T-helper 1 cell treated with Interleukin-12 subunit alpha and Interleukin-12 subunit beta and Interleukin-4 antibody, amounts not matched to agents 30 ng/mL and 1 ng/mL, for 36 hours (primary cell): ENCODE measurements around the gene RGS14. TPM values are rescaled to one million over a fixed set of nuclear protein-coding genes. Genes with fewer than 3 reads are reported as not detected.
"Not testable (repeated sequence)": the region's sequence is repeated elsewhere in the genome, so short reads cannot be mapped to it uniquely, and the experiment has no call there.

Experiments used
- intact Hi-C: fragments of 100-400 bp; cut with micrococcal nuclease; formaldehyde crosslinking; loops from one replicate; pipeline ENCODE4 v1.15.1; 2024
- total RNA-seq: library from RNA; stranded (reverse); gene quantifications from 2 replicates; pipeline ENCODE4 v1.2.3, GENCODE V29; 2022

The RGS14 gene
- total RNA-seq, 1 donor from 2014 or later, result 90.9 TPM

DNA sequence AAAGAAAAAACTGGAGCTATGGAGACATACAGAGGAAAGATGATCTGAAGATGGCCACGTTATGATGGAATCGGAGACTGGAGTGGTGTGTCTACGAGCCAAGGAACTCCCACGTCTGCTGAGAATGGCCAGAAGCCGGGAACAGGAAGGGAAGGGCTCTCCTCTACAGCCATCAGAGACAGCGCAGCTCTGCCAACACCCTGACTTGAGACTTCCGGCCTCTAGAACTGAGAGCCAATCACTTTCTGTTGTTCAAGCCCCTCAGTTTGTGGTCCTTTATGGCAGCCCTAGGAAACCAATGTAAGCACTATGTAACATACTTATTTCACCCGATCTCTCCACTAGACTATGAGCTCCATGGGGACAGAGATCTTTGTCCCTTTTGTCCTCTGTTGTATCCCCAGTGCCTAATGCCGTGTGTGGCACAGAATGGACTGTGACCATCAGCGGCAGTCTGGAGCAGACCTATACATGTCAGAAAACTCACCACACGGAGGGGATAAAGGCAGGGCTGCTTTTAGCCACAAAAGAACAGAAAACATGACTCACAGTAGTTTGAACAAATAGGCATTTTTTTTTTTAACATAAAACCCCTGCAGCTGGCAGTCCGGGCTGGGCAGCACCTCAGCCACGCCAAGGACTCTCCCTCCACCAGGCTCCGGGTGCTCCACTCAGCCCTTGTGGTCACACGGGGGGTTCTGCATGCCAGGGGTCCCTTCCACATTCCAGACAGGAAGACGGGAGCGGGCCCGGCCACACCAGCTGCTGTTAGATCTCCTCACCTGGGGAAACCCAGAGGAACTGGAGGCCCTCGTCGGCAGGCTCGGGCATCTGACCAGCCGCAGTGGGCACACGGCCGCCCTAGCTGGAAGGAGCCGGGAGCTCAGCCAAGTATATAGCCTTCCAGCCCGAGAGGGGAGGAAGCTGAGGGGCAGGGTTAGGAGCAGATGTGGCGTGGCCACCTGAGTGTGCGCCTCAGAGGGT lies 29.9 kb upstream of the RGS14 start:
- intact Hi-C loops, result no loop called here

DNA sequence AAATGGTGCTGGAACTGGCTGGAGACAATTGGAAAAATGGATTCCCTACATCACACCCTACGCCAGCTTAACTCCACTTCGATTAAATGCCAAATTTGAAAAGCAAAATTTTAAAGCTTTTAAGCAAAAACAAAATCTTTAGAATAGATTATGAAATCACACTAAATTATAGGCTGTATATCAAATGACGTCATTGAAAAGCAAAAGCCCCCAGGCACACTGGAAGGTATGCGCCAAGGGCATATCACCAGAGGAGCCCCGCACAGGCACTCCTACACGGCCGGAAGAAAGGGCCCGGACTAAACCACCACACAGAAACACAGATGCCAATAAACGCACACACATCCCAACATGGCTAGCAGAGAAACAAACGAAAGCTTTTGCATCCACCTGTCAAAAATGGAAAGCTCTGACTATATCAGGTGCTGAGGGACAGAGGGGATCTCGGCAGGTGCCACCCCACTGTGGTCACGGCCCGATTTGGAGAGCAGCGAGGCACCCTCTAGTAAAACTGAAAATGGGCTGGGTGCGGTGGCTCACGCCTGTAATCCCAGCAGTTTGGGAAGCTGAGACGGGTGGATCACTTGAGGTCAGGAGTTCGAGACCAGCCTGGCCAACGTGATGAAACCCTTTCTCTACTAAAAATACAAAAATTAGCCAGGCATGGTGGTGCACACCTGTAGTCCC lies 29.0 kb upstream of the RGS14 start:
- intact Hi-C loops, result no loop called here

DNA sequence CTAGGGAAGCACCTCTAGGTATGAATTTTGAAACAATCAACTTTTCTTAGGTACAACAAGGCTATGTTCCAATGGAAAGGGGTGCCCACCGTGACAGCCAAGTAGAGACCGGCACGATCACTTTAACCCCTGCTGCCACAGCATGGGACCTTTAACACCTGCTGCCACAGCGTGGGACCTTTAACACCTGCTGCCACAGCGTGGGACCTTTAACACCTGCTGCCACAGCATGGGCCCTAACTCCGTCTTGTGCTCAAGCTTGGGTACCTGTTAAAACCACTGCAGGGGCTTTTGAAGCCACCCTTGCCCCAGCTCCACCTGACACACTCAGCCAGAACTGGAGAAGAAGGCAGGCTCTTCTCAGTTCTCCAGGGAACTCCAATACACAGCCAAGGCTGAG lies 27.8 kb upstream of the RGS14 start:
- intact Hi-C loops, result no loop called here

DNA sequence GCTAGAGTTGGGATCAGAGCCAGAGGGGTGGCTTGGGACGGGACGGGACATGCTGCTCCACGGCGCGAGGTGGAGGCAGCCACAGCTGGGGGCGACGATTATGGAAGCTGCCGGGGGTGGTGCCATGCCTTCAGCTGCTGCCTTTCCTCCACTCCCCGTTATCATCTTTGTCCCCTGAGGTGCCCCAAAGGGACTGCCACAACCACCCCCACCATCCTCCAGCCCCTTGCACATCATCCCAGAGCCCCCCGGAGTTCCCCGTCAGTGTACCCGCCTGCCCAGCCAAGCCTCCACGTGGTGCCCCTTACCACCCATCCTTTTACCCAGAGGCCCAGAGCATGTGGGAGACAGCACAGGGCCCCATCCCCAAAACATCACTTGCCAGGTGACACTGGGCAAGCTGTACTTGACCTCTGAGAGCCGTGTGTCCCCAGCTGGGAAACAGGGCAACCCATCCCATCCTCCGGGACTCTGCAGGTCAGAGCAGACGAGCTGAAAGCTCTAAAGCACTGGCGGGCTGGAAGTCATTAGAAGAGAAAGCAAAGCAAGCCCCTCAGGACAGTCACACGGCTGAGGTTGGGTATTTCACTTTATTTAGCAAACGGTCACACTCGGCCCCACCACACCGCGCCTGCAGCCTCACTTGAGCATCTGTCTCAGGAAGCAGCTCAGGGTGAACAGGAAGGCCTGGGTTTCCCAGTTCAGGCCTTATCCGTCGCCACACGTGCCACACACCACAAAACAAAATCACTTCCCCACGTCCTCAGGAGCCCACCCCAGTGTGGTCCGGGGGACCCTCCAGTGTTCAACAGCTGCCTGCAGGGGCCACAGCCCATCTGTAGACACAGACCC lies 26.5 kb upstream of the RGS14 start:
- intact Hi-C loops, result no loop called here

DNA sequence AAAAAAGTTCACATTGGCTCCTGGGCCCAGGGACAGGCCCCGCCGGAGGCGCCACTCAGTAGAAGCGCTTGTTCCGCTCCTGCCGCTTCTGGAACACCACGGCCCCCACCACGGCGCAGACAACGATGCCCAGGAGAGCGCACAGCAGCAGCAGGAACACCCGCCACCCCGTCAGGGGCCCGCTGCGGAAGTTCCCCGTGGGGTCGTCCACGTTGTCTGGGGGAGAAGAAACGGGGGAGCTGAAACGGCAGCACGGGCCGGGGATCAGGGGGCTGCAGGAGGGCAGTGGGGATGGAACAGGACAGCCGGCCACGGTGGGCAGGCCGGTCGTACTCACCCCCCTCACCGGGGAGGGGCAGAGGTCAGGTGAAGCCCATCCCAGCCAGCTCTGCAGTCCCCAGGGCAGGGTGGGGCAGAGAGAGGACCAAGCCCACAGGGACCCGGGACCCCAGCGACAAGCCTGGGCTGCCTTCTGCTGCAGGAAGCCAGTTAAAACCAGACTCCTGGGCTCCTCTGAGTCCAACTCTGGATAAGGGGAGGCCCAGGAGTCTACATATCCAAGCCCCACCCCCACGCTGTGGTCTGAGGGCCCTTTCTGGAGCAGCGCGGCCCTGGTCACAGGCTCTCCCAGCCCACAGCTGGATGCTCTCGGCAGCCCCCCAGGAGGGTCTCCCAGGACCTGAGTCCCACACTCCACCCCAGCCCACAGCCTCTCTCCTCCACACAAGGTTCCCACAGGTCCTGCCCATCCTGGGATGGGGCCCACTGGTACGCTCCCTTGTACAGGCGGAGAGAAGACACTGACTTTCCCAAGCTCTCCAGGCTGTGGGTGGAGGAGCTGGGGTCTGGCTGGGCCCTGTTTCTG lies 25.5 kb upstream of the RGS14 start:
- intact Hi-C loops, result no loop called here

DNA sequence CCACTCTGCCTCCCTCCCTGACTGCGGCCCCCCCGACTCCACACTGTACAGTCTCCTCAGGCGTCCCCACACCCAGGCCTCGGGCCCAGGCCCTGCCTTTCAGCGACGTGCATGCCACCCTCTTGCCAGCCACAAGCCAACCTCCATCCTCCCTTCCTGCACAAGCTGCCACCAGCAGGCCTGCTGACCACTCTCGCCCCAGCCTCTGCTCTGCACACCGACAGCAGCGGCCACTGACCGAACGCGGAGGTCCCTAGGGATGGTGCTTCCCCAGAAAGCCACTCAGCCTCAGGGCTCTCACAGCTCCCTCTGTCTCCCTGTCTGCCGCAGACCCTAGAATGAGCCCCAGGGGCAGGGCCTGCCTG lies 24.8 kb upstream of the RGS14 start:
- intact Hi-C loops, result no loop called here

DNA sequence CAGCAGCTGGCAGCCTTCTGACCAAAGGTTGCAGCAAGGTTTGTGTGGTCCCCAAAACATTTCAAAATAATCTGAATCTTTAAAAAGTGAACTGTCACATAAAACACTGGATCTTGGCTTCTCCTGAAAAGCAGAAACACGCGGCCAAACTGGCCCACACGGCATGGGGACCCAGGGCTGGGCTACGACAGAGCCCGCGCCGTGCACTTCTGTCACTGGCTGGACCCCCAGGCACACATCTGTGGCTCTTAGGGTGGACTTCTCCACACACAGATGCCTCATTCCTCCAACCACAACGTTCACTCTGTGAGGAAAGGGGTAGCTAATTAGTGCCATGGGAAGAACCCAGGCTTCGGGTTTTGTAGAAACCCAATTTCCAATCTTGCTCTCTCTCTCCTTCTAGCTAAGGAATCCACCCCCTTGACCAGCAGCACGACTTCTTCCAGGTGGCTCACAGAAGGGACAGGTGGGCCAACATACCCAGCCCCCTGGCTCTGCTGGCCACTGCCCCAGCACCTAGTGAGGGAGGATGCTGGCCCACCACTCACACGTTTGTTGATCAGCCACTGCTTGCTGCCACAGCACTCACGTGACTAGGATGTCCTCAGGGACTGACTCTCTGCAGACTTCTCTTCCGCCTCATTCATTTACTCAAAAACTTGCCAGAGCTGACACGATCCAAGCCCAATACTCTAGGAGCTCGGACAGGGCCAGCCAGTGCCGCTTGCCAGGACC lies 24.1 kb upstream of the RGS14 start:
- intact Hi-C loops, result no loop called here

DNA sequence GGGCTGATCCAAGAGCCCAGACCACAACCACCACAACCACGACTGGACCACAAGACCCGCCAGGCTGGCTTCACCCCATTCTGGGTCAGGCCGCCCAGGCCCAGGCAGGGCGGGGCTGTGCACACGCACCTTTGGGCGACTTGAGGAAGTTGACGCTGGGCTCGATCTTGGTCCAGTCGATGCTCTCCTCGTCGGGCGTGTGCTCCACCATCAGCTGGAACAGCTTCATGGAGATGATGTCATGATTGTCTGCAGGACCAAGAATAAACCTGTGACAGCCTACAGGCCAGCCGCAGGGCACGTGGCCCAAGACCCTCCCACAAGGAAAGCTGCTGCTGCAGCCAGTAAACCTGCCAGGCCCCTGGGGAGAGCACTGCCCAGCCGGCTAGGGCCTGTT lies 23.6 kb upstream of the RGS14 start:
- intact Hi-C loops, result no loop called here

DNA sequence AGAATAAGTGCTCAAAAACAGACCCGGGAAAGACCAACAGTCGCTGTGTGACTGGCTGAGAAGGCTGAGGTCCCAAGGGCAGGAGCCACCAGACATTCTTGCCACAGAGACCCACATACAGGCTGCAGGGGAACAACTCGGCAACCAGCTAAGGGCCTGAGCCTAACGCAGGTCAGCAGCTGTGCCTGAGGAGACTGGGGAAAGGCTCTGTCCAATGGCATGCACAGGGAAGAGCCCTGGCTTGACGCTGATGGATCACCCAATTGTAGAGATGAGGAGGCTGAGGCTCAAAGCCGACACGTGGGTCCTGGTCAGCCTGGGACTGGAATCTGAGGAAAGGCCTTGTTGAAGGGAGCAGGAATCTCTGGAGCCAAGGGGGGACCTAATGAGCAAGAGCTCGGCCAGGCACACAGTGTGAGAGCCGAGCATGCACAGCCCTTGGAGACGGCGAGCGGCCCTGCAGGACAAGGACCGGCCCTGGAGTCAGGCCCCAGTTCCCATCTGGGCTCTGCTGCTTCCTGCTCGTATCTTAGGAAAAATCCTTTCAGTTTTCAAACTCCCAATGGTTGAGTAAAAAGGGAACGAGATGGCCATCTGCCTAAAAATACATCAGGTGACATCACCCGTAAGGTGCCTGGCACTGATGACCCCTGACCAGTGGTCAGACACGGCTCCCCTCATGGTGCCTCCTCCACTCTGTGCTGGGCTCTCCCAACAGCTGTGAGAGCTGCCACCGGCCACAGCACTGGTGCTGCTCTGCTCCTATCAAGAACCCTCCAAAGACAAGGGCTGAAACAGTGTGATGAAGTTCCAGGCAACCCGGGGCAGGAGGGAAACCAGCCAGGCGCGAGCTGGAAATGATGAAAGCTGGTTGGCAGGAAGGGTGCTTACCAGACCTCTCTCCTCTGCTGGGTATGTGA lies 22.7 kb upstream of the RGS14 start:
- intact Hi-C loops, result no loop called here

DNA sequence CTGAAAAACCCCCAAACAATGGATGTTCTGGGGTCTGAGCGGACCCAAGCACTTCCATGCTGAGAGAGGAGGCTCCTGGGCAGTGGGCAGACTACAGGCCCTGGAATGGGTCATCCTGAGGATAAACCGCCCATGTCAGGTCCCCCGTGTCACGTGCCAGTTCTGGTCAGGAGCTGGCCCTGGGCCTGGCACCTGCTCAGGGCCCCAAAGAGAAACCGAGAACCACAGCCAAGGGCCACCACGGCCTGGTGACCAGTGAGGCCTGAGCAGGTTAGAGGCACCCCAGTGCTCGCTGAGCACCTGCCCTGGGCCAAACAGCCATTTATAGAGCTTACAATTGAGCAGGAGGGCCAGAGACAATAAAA lies 22.0 kb upstream of the RGS14 start:
- intact Hi-C loops, result no loop called here

DNA sequence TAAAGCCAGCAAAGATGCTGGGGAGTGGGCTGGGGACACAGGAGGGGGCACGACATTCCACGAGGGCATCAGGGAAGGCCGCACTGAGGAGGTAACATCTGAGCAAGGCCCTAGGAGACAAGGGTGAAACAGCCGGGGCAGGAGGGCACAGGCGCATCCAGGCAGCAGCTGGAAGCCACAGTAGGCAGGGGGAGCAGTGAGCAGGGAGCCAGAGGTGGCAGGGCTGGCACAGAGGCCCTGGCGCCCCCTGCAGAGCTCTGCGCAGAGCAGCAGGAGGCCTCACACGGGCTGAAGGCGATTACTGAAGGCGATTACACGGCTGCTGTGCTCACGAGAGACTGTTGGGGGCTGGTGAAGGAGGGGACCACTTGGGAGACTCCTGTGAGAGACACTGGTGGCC lies 21.6 kb upstream of the RGS14 start:
- intact Hi-C loops, result no loop called here

DNA sequence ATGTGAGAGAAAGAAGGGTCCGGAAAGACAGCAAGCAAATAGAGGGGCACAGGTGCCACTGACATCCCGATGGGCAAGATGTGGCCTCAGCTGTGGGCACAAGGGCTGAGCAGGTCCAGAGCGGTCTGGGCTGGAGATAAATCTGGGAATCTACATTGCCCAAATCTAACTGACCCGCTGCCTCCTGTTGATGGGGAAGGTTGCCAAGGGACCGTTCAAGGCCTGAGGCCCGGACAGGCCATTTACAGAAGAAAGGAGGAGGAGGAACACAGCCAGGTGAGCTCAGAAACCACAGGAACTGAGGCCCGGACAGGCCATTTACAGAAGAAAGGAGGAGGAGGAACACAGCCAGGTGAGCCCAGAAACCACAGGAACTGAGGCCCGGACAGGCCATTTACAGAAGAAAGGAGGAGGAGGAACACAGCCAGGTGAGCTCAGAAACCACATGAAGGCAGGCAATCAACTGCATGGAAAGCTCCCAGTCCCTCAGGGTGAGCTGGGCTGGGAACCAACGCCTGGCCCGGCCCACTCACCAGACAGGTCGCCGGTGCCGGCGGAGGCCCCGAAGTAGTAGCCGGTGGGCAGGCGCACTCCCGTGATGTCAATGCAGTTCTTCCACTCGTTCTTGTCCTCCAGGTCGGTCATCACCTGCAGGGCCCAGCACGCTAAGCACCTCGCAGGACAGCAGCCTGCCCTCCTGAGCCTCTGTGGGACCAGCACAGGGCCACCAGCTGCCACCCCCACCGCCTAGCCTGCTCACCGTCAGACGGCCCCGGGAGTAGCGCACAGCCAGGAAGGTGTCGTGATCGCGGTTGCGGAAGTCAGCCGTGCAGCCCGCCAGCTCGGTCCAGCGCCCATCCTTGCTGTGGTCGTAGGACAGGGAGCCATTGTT lies 20.9 kb upstream of the RGS14 start:
- intact Hi-C loops, result no loop called here

DNA sequence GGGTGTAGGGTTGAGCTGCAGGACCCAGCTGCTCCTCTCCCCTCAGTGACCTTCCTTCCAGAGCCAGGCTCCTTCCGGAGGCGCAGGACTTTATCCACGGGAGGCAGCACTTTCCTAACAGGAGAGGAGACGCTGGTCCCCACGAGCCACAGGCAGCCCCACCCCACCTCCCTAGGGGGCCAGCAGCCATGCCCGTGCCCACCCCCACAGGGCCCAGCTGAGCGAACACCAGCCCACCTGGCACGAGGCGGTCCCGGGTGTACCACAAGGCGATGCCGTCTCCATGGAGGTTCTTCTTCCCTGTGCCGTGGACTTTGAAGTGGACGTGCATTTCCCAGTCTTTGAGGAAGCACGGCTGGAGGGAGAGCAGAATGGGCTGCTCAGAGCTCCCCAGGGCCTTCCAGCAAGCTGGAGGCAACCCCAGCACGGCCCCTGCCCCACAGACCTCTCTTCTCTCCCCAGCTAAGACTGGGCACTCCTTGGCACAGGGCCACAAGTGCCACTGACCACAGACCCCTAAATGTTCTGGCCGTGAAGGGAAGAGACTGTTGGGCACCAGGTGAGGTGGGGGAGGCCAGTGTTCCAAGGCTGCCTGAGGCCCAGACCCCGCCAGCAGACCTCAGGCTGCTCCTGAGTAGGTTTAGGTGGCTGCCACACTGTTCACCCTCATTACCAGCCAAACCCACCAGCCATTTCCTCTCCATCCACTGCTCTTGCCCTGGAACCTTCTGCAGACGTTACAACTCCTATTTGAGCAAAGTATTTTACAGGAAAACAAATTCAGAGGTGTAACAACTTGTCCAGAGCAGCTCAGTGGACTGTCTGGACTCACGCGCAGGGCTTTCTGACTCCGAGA lies 19.2 kb upstream of the RGS14 start:
- intact Hi-C loops, result no loop called here

DNA sequence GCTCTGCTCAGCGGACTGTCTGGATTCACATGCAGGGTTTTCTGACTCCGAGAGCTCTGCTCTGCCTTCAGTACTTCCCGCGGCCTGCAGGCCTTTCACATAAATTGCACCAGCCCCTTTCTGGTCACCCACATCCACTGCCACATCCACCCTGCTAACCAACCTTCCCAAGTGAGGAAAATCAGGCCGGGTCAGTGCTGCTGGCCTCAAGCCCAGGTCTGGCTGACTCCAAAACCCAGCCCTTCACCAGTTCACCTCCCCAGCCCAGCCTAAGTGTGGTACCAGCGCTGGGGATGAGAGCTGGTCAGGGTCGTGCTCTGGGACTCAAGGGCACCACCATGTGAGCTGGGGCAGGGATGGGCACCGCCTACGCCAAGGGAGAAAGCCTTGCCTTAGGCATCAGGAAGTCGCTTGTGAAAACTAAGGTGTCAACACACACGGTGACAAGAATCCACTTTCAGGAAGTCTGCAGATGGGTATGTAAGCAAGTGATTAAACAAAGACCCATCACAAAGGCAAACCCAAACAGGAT lies 18.6 kb upstream of the RGS14 start:
- intact Hi-C loops, result no loop called here

DNA sequence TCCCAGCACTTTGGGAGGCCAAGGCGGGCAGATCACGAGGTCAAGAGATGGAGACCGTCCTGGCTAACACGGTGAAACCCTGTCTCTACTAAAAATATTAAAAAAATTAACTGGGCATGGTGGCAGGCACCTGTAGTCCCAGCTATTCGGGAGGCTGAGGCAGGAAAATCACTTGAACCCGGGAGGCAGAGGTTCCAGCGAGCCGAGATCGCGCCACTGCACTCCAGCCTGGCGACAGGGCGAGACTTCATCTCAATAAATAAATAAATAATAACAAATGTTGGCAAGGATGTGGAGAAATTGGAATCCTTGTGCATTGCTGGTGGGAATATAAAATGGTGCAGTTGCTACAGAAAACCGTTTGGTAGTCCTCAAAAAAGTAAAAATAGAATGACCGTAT lies 14.7 kb upstream of the RGS14 start:
- intact Hi-C loops, result not testable (repeated sequence)

DNA sequence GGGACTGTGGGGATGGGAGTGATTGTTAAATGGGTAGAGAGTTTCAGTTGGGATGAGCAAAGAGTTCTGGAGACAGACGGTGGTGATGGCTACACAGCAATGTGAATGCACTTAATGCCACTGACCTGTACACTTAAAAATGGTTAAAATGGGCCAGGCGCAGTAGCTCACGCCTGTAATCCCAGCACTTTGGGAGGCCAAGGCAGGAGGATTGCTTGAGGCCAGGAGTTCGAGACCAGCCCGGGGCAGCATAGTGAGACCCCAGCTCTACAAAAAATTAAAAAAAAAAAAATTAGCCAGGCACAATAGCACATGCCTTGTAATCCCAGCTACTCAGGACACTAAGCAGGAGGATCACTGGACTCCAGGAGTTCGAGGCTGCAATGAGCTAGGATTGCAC lies 13.9 kb upstream of the RGS14 start:
- intact Hi-C loops, result no loop called here

DNA sequence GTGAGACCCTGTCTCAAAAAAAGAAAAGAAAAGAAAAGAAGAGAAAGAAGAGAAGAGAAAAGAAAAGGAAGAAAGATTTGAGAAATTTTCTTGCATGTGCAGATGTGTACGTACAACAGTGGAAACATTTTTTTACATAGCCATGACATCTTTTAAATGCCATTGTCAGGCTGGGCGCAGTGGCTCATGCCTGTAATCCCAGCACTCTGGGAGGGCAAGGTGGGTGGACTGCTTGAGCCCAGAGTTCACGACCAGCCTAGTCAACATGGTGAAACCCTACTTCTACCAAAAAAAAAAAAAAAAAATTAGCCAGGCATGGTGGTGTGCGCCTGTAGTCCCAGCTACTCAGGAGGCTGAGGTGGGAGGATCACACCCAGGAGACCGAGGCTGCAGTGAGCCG lies 12.8 kb upstream of the RGS14 start:
- intact Hi-C loops, result no loop called here
